ENCODE results near the gene PCA3.

PCA3 gene

GRCh38 chr9:76784881-76785280, 20.6 kb downstream of the PCA3 start:
- no peak for DNase-seq (ENCODE audit: low spot score in 2 of 2)
- in situ Hi-C loops (cut with MboI; ENCODE audit: low sequenced_read_pairs) = no loop called here
- H3K27me3 ChIP-seq (ENCODE audit: low read depth) = no peaks in the 10 kb centered on the region
- no peak overlapping the region for H3K4me3 ChIP-seq
- H3K9me3 ChIP-seq = no peaks in the 10 kb centered on the region
- no peaks in the 10 kb centered on the region for H3K4me1 ChIP-seq
- H3K36me3 ChIP-seq (replicated peaks) = no peaks in the 10 kb centered on the region

- in situ Hi-C loops (cut with MboI; ENCODE audit: low sequenced_read_pairs) = no loop called here
- Histone ChIP-seq H3K27me3 (ENCODE audit: low read depth) (no peaks in the 10 kb centered on the region), H3K9me3 (no peaks in the 10 kb centered on the region), H3K4me1 (no peaks in the 10 kb centered on the region), H3K4me3 (no peak overlapping the region), H3K36me3 (replicated peaks) (no peaks in the 10 kb centered on the region)
- no peak for DNase-seq (ENCODE audit: low spot score in 2 of 2)
These were observed 21.3 kb downstream of the PCA3 start for GRCh38 chr9:76785501-76785900.

- no peak for DNase-seq (ENCODE audit: low spot score in 2 of 2)
- H3K36me3 ChIP-seq (replicated peaks) = no peaks in the 10 kb centered on the region
- H3K9me3 ChIP-seq = no peaks in the 10 kb centered on the region
- no peaks in the 10 kb centered on the region for H3K27me3 ChIP-seq (ENCODE audit: low read depth)
- no peak overlapping the region for H3K4me3 ChIP-seq
- in situ Hi-C loops (cut with MboI; ENCODE audit: low sequenced_read_pairs) = no loop called here
- H3K4me1 ChIP-seq = no peaks in the 10 kb centered on the region
These were observed 23.4 kb downstream of the PCA3 start for GRCh38 chr9:76787677-76788076.

- no peak for DNase-seq (ENCODE audit: low spot score in 2 of 2)
- Histone ChIP-seq H3K4me1 (no peaks in the 10 kb centered on the region), H3K4me3 (no peak overlapping the region), H3K9me3 (no peaks in the 10 kb centered on the region), H3K36me3 (replicated peaks) (no peaks in the 10 kb centered on the region), H3K27me3 (ENCODE audit: low read depth) (no peaks in the 10 kb centered on the region)
- in situ Hi-C loops (cut with MboI; ENCODE audit: low sequenced_read_pairs) = no loop called here
These were observed 25.6 kb downstream of the PCA3 start for GRCh38 chr9:76789840-76790239.

- Histone ChIP-seq H3K27me3 (ENCODE audit: low read depth) (peaks cover 17% of the 10 kb centered on the region; the same call in 1 of the 2 replicates), H3K4me3 (no peak overlapping the region)
- in situ Hi-C loops (cut with MboI; ENCODE audit: low sequenced_read_pairs) = no loop called here
These were observed 29.7 kb downstream of the PCA3 start for GRCh38 chr9:76793784-76794431.

GRCh38 chr9:76796296-76796695, 32.1 kb downstream of the PCA3 start:
- H3K4me3 ChIP-seq = no peak overlapping the region
- DNase-seq (ENCODE audit: low spot score in 2 of 2) = no peak
- in situ Hi-C loops (cut with MboI; ENCODE audit: low sequenced_read_pairs) = no loop called here
- H3K27me3 ChIP-seq (ENCODE audit: low read depth) = peaks cover 25% of the 10 kb centered on the region
- no peaks in the 10 kb centered on the region for H3K9me3 ChIP-seq
- H3K4me1 ChIP-seq = no peaks in the 10 kb centered on the region
- no peaks in the 10 kb centered on the region for H3K36me3 ChIP-seq (replicated peaks)

More at GRCh38 chr9:76793784-76794431, 29.7 kb downstream of the PCA3 start:
- Histone ChIP-seq H3K36me3 (replicated peaks) (no peaks in the 10 kb centered on the region), H3K4me1 (no peaks in the 10 kb centered on the region), H3K9me3 (no peaks in the 10 kb centered on the region)
- DNase-seq (ENCODE audit: low spot score in 2 of 2) = no peak

- Histone ChIP-seq H3K4me3 (no peak overlapping the region), H3K36me3 (replicated peaks) (no peaks in the 10 kb centered on the region), H3K4me1 (no peaks in the 10 kb centered on the region), H3K9me3 (no peaks in the 10 kb centered on the region), H3K27me3 (ENCODE audit: low read depth) (peaks cover 36% of the 10 kb centered on the region)
- in situ Hi-C loops (cut with MboI; ENCODE audit: low sequenced_read_pairs) = no loop called here
- no peak for DNase-seq (ENCODE audit: low spot score in 2 of 2)
These were observed 34.3 kb downstream of the PCA3 start for GRCh38 chr9:76798527-76798926.

- Histone ChIP-seq H3K27me3 (ENCODE audit: low read depth) (peaks cover 36% of the 10 kb centered on the region), H3K9me3 (no peaks in the 10 kb centered on the region), H3K36me3 (replicated peaks) (no peaks in the 10 kb centered on the region), H3K4me1 (no peaks in the 10 kb centered on the region), H3K4me3 (no peak overlapping the region)
- in situ Hi-C loops (cut with MboI; ENCODE audit: low sequenced_read_pairs) = no loop called here
- no peak for DNase-seq (ENCODE audit: low spot score in 2 of 2)
These were observed 35.2 kb downstream of the PCA3 start for GRCh38 chr9:76799473-76799872.

- peaks cover 30% of the 10 kb centered on the region for H3K27me3 ChIP-seq (ENCODE audit: low read depth)
- H3K4me3 ChIP-seq = no peak overlapping the region
- no peak for DNase-seq (ENCODE audit: low spot score in 2 of 2)
- no peaks in the 10 kb centered on the region for H3K36me3 ChIP-seq (replicated peaks)
- in situ Hi-C loops (cut with MboI; ENCODE audit: low sequenced_read_pairs) = loop anchor here (25.0 kb wide), 1 partner anchor 361 kb away; no protein-coding TSS in a partner anchor
- no peaks in the 10 kb centered on the region for H3K9me3 ChIP-seq
- no peaks in the 10 kb centered on the region for H3K4me1 ChIP-seq
These were observed 36.7 kb downstream of the PCA3 start for GRCh38 chr9:76800901-76801300.

GRCh38 chr9:76803083-76803482, 38.8 kb downstream of the PCA3 start:
- peaks cover 21% of the 10 kb centered on the region for H3K27me3 ChIP-seq (ENCODE audit: low read depth)
- H3K4me1 ChIP-seq = no peaks in the 10 kb centered on the region
- no peaks in the 10 kb centered on the region for H3K9me3 ChIP-seq
- DNase-seq (ENCODE audit: low spot score in 2 of 2) = no peak
- H3K36me3 ChIP-seq (replicated peaks) = no peaks in the 10 kb centered on the region
- in situ Hi-C loops (cut with MboI; ENCODE audit: low sequenced_read_pairs) = loop anchor here (25.0 kb wide), 1 partner anchor 359 kb away; no protein-coding TSS in a partner anchor
- no peak overlapping the region for H3K4me3 ChIP-seq

GRCh38 chr9:76803762-76804161, 39.5 kb downstream of the PCA3 start:
- DNase-seq (ENCODE audit: low spot score in 2 of 2) = no peak
- Histone ChIP-seq H3K9me3 (no peaks in the 10 kb centered on the region), H3K4me3 (no peak overlapping the region), H3K4me1 (no peaks in the 10 kb centered on the region), H3K36me3 (replicated peaks) (no peaks in the 10 kb centered on the region), H3K27me3 (ENCODE audit: low read depth) (peaks cover 19% of the 10 kb centered on the region)
- in situ Hi-C loops (cut with MboI; ENCODE audit: low sequenced_read_pairs) = loop anchor here (25.0 kb wide), 1 partner anchor 359 kb away; no protein-coding TSS in a partner anchor

GRCh38 chr9:76808636-76809035, 44.4 kb downstream of the PCA3 start:
- H3K36me3 ChIP-seq (replicated peaks) = no peaks in the 10 kb centered on the region
- in situ Hi-C loops (cut with MboI; ENCODE audit: low sequenced_read_pairs) = loop anchor here (25.0 kb wide), 1 partner anchor 354 kb away; no protein-coding TSS in a partner anchor
- no peak for DNase-seq (ENCODE audit: low spot score in 2 of 2)

GRCh38 chr9:76810377-76810957, 46.2 kb downstream of the PCA3 start:
- Histone ChIP-seq H3K27me3 (ENCODE audit: low read depth) (peaks cover 16% of the 10 kb centered on the region), H3K4me3 (no peak overlapping the region), H3K4me1 (no peaks in the 10 kb centered on the region), H3K9me3 (no peaks in the 10 kb centered on the region), H3K36me3 (replicated peaks) (no peaks in the 10 kb centered on the region)
- in situ Hi-C loops (cut with MboI; ENCODE audit: low sequenced_read_pairs) = loop anchor here (25.0 kb wide), 1 partner anchor 352 kb away; no protein-coding TSS in a partner anchor
- peak; percentile 48 to 60 for DNase-seq (ENCODE audit: low spot score in 2 of 2)

More at GRCh38 chr9:76808636-76809035, 44.4 kb downstream of the PCA3 start:
- no peaks in the 10 kb centered on the region for H3K9me3 ChIP-seq
- H3K27me3 ChIP-seq (ENCODE audit: low read depth) = peaks cover 11% of the 10 kb centered on the region
- no peaks in the 10 kb centered on the region for H3K4me1 ChIP-seq
- no peak overlapping the region for H3K4me3 ChIP-seq

- in situ Hi-C loops (cut with MboI; ENCODE audit: low sequenced_read_pairs) = loop anchor here (25.0 kb wide), 1 partner anchor 350 kb away; no protein-coding TSS in a partner anchor
- Histone ChIP-seq H3K4me3 (no peak overlapping the region), H3K36me3 (replicated peaks) (no peaks in the 10 kb centered on the region), H3K9me3 (no peaks in the 10 kb centered on the region), H3K27me3 (ENCODE audit: low read depth) (peaks cover 20% of the 10 kb centered on the region), H3K4me1 (no peaks in the 10 kb centered on the region)
- no peak for DNase-seq (ENCODE audit: low spot score in 2 of 2)
These were observed 48.4 kb downstream of the PCA3 start for GRCh38 chr9:76812591-76812990.
